CD4-positive, alpha-beta T cell (primary cell): ENCODE results near the gene FN3KRP. TPM values are rescaled to one million over a fixed set of nuclear protein-coding genes. Genes with fewer than 3 reads are reported as not detected.

ENCODE experiments used
- ATAC-seq: fragments of 200-7000 bp; cut with Tn5 transposase; one replicate; pipeline ENCODE4 v1.10.0; 2022; ENCODE audit warnings: mild to moderate bottlenecking; ENCODE audit not compliant: poor library complexity
- CTCF ChIA-PET: fragments of 350-600 bp; sonication (Branson Sonifier 250); formaldehyde crosslinking; loops from one replicate; lab custom pipeline; 2021; ENCODE audit warnings: antibody characterized with exemption, inconsistent platforms; lab: Charles Lee
- POLR2A ChIA-PET: fragments of 350-600 bp; sonication (Branson Sonifier 250); formaldehyde crosslinking; loops from one replicate; lab custom pipeline; 2021; ENCODE audit warnings: antibody characterized with exemption, inconsistent platforms; lab: Charles Lee
- DNase-seq, 14 experiments: peaks; one replicate each; pipeline ENCODE4 v3.0.0-alpha.2; 2013 to 2020; ENCODE audit warnings: mixed read lengths in 2 of 14
- H3K27ac ChIP-seq, 2 donors: one replicate each; pipeline versions ENCODE4 v1.5.1 to v1.7.0; 2013; ENCODE audit warnings: low read length in 2 of 2, low read depth in 1 of 2, mild to moderate bottlenecking in 1 of 2
- H3K27me3 ChIP-seq, 2 experiments: 1 replicate in 1 of 2; 2 replicates in 1 of 2; pipeline versions ENCODE4 v1.6.1 to v1.7.0; 2013; ENCODE audit warnings: low read length in 2 of 2, control low read depth in 1 of 2, mild to moderate bottlenecking in 1 of 2, moderate library complexity in 1 of 2; ENCODE audit not compliant: insufficient read depth in 2 of 2, control insufficient read depth in 1 of 2
- H3K36me3 ChIP-seq: one replicate; pipeline ENCODE4 v1.6.1; 2013; ENCODE audit warnings: low read length, control low read depth; ENCODE audit not compliant: insufficient read depth
- H3K4me1 ChIP-seq: one replicate; pipeline ENCODE4 v1.6.1; 2013; ENCODE audit warnings: low read length, control low read depth; ENCODE audit not compliant: insufficient read depth
- H3K4me3 ChIP-seq: one replicate; pipeline ENCODE4 v1.5.1; 2013; ENCODE audit warnings: mild to moderate bottlenecking, low read length, moderate library complexity
- H3K9me3 ChIP-seq, 2 experiments: 1 replicate in 1 of 2; 2 replicates in 1 of 2; pipeline versions ENCODE4 v1.6.1 to v1.7.0; 2013; ENCODE audit warnings: low read length in 2 of 2, mild to moderate bottlenecking in 2 of 2, control low read depth in 1 of 2, moderate library complexity in 1 of 2; ENCODE audit not compliant: control insufficient read depth in 1 of 2, insufficient read depth in 1 of 2
- H3K27ac Mint-ChIP-seq: one replicate; pipeline ENCODE4 v1.8.0; 2020; ENCODE audit warnings: mixed read lengths
- H3K27me3 Mint-ChIP-seq: one replicate; pipeline ENCODE4 v1.8.0; 2021; ENCODE audit warnings: mixed read lengths
- H3K36me3 Mint-ChIP-seq: one replicate; pipeline ENCODE4 v1.8.0; 2021; ENCODE audit warnings: low read depth, mixed read lengths
- H3K4me1 Mint-ChIP-seq: one replicate; pipeline ENCODE4 v1.8.0; 2021; ENCODE audit warnings: low read depth, mixed read lengths
- H3K4me3 Mint-ChIP-seq: one replicate; pipeline ENCODE4 v1.8.0; 2020; ENCODE audit warnings: mild to moderate bottlenecking, mixed read lengths
- H3K9me3 Mint-ChIP-seq: one replicate; pipeline ENCODE4 v1.8.0; 2020; ENCODE audit warnings: mixed read lengths
- CTCF ChIP-seq: fragments of 200-600 bp; IDR thresholded peaks from one replicate; pipeline ENCODE4 v1.8.0; 2022; ENCODE audit warnings: antibody characterized with exemption, mild to moderate bottlenecking
- intact Hi-C, 2 experiments: fragments of 100-400 bp; cut with DNase I in 1 of 2; cut with micrococcal nuclease in 1 of 2; formaldehyde crosslinking; loops; one replicate each; pipeline versions ENCODE4 v1.15.1 to v1.9.0; 2023 to 2025; cut with DNase I, micrococcal nuclease
- total RNA-seq, 174 experiments: library from RNA in 2 of 174; stranded (reverse) in 2 of 174; gene quantifications; one replicate each; pipeline ENCODE4 v1.2.3 and lab custom pipeline; 2021 to 2026

FN3KRP gene
- total RNA-seq, 2 experiments from 2014 or later: 30.6 to 31.2 TPM

GRCh38 chr17:82732118-82732743, 15.7 kb downstream of the FN3KRP start:
- H3K9me3 ChIP-seq: peaks cover 0 to 13% of the 10 kb centered on the region in 2 experiments
- intact Hi-C loops: no loop called here
- no peak overlapping the region for H3K27ac ChIP-seq
- TF ChIP-seq CTCF: no peak
- no peaks in the 10 kb centered on the region for H3K9me3 Mint-ChIP-seq
- H3K4me1 Mint-ChIP-seq: no peaks in the 10 kb centered on the region
- H3K27me3 ChIP-seq: peaks cover 0 to 6% of the 10 kb centered on the region in 2 experiments
- no peak overlapping the region for H3K4me3 ChIP-seq
- H3K36me3 ChIP-seq: peaks cover 11% of the 10 kb centered on the region
- ATAC-seq: no peak
- ChIA-PET POLR2A (no interaction called here), CTCF (no interaction called here)
- no peak overlapping the region for H3K27ac Mint-ChIP-seq
- peaks cover 19% of the 10 kb centered on the region for H3K36me3 Mint-ChIP-seq
- peaks cover 9% of the 10 kb centered on the region for H3K4me1 ChIP-seq
- no peaks in the 10 kb centered on the region for H3K27me3 Mint-ChIP-seq
- H3K4me3 Mint-ChIP-seq: peak overlapping the region; percentile 51
- no peak for DNase-seq

- Mint-ChIP-seq H3K27me3 (no peaks in the 10 kb centered on the region), H3K27ac (no peak within 1 kb of the TSS), H3K9me3 (no peaks in the 10 kb centered on the region), H3K36me3 (peaks cover 18% of the 10 kb centered on the region), H3K4me1 (no peaks in the 10 kb centered on the region), H3K4me3 (peak within 1 kb of the TSS; percentile 76)
- Histone ChIP-seq H3K9me3 (peaks cover 0 to 15% of the 10 kb centered on the region in 2 experiments), H3K4me3 (peak within 1 kb of the TSS; percentile 42), H3K27ac (no peak within 1 kb of the TSS), H3K36me3 (peaks cover 4% of the 10 kb centered on the region), H3K27me3 (peaks cover 0 to 6% of the 10 kb centered on the region in 2 experiments), H3K4me1 (peaks cover 9% of the 10 kb centered on the region)
- no peak for TF ChIP-seq CTCF
- DNase-seq (peak in 10 of 14 experiments; percentile 17 to 62 (median 47)), ATAC-seq (peak; percentile 83)
- POLR2A ChIA-PET: no interaction called here
- intact Hi-C loops: no loop called here
- CTCF ChIA-PET: no interaction called here
Measured at GRCh38 chr17:82734987-82735866, 18.7 kb downstream of the FN3KRP start, which contains the start of gene FN3K. FN3K (plus strand) TSS chr17:82735615; CDS start chr17:82735637, 22 bp downstream.

DNA sequence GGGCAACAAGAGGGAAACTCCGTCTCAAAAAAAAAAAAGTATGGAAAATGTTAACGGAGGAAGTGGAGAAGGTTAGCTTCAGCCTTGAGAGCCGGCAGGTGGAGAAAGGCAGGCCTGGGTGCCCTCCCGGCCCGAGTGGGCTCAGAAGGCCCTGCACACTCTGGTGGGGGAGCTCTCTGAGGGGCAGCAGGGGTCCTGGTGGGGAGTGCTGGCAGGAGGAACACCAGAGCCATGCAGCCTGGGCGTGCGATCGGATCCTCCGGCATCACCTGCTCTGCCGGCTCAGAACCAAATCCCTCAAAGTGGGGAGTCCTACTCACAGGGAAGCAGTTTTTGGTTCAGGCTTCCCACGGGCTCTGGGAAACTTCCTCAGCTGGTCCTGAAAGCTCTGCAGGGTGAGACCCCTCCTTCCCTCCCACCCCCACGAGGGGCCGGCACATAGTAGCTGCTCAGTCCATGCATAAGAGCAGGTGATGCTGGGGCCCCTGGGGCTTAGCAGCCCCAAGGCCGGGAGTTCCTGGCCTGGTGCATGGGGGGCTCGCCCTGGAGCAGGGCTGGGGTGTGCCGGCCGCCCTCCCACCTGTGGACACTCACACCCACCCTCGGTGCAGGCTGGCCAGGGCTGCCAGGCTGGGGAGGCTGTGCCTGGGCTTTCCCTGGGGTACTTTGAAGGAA, 20.1 kb downstream of the FN3KRP start:
- H3K36me3 ChIP-seq: peaks cover 7% of the 10 kb centered on the region
- H3K9me3 ChIP-seq: peaks cover 0 to 25% of the 10 kb centered on the region in 2 experiments
- no peak overlapping the region for H3K27ac ChIP-seq
- peaks cover 9% of the 10 kb centered on the region for H3K4me1 ChIP-seq
- Mint-ChIP-seq H3K27me3 (no peaks in the 10 kb centered on the region), H3K9me3 (no peaks in the 10 kb centered on the region), H3K4me3 (peak overlapping the region; percentile 25), H3K27ac (no peak overlapping the region), H3K36me3 (peaks cover 29% of the 10 kb centered on the region), H3K4me1 (no peaks in the 10 kb centered on the region)
- POLR2A ChIA-PET: no interaction called here
- CTCF ChIA-PET: no interaction called here
- no peak overlapping the region for H3K4me3 ChIP-seq
- DNase-seq (no peak), ATAC-seq (no peak)
- intact Hi-C loops: no loop called here
- H3K27me3 ChIP-seq: peaks cover 0 to 6% of the 10 kb centered on the region in 2 experiments
- no peak for TF ChIP-seq CTCF
